Panc1 (cell line): ENCODE measurements around the gene MOG. TPM values are rescaled to one million over a fixed set of nuclear protein-coding genes. Genes with fewer than 3 reads are reported as not detected.
A peak's percentile ranks its signal among the peaks of the same experiment; 100 is the strongest.

Experiments used
- ATAC-seq: fragments of 200-7000 bp; cut with Tn5 transposase; 2 replicates; pipeline ENCODE4 v1.9.1; 2020; ENCODE audit warnings: mild to moderate bottlenecking, moderate library complexity
- BruUV-seq: library from RNA; stranded (reverse); fragments of 400-500 nt; replicated peaks from 2 replicates; lab custom pipeline; 2021; lab: Mats Ljungman, UMichigan
- CTCF ChIA-PET: fragments of 300-600 bp; sonication (Branson Sonifier 250); formaldehyde crosslinking; loops from one replicate; lab custom pipeline; 2022; ENCODE audit warnings: antibody characterized with exemption; lab: Charles Lee
- POLR2A ChIA-PET: fragments of 300-600 bp; sonication (Branson Sonifier 250); formaldehyde crosslinking; loops from one replicate; lab custom pipeline; 2022; ENCODE audit warnings: antibody characterized with exemption; lab: Charles Lee
- DNase-seq: peaks from one replicate; pipeline ENCODE4 v3.0.0-alpha.2; 2010; ENCODE audit warnings: low read depth, low spot score
- H3K27ac ChIP-seq: 2 replicates; pipeline ENCODE4 v1.5.1; 2011; ENCODE audit warnings: mild to moderate bottlenecking, low read length, inconsistent platforms
- H3K27me3 ChIP-seq: fragments of 200-500 bp; sonication (Bioruptor generic); 2 replicates; pipeline ENCODE4 v1.6.0; 2014; ENCODE audit warnings: low read length, inconsistent platforms; ENCODE audit not compliant: control insufficient read depth, insufficient read depth
- H3K36me3 ChIP-seq: fragments of 200-500 bp; sonication (Bioruptor generic); 2 replicates; pipeline ENCODE4 v1.5.1; 2014; ENCODE audit warnings: inconsistent platforms, mild to moderate bottlenecking, low read length, moderate library complexity; ENCODE audit not compliant: control insufficient read depth, insufficient read depth
- H3K4me1 ChIP-seq: 2 replicates; pipeline ENCODE4 v1.5.1; 2011; ENCODE audit warnings: inconsistent platforms, mild to moderate bottlenecking, low read length, moderate library complexity; ENCODE audit not compliant: control insufficient read depth, insufficient read depth
- H3K4me3 ChIP-seq, 2 experiments: 2 replicates each; pipeline ENCODE4 v1.5.1; 2011 to 2012; ENCODE audit warnings: low read depth in 2 of 2, low read length in 2 of 2, mild to moderate bottlenecking in 2 of 2, inconsistent platforms in 1 of 2, moderate library complexity in 1 of 2
- H3K9me3 ChIP-seq: fragments of 200-500 bp; sonication (Bioruptor generic); 2 replicates; pipeline ENCODE4 v1.5.1; 2014; ENCODE audit warnings: low read depth, mild to moderate bottlenecking, inconsistent platforms, low read length, moderate library complexity; ENCODE audit not compliant: control insufficient read depth, insufficient read depth
- CTCF ChIP-seq: fragments of 450-650 bp; IDR thresholded peaks from 2 replicates; pipeline ENCODE4 v1.5.1; 2017; ENCODE audit warnings: mild to moderate bottlenecking
- POLR2AphosphoS5 ChIP-seq: IDR thresholded peaks from 2 replicates; pipeline ENCODE4 v1.6.1; 2012; ENCODE audit warnings: mild to moderate bottlenecking, low read depth, low read length, moderate library complexity
- REST ChIP-seq, 2 experiments: IDR thresholded peaks; 2 replicates each; pipeline ENCODE4 v1.6.1; 2011 to 2012; ENCODE audit warnings: low read depth in 2 of 2, control low read depth in 1 of 2, low read length in 1 of 2, mild to moderate bottlenecking in 1 of 2, moderate library complexity in 1 of 2; ENCODE audit not compliant: insufficient read depth in 1 of 2
- SIN3A ChIP-seq: IDR thresholded peaks from 2 replicates; pipeline ENCODE4 v1.6.1; 2012; ENCODE audit warnings: low read depth, mild to moderate bottlenecking, low read length, moderate library complexity, borderline replicate concordance; ENCODE audit not compliant: insufficient read depth
- TCF7L2 ChIP-seq: IDR thresholded peaks from 2 replicates; pipeline ENCODE4 v1.6.1; 2011; ENCODE audit warnings: mild to moderate bottlenecking, low read depth, low read length, inconsistent platforms
- in situ Hi-C: cut with HindIII; loops from 2 replicates; pipeline ENCODE4 v1.10.0; 2016; ENCODE audit warnings: low sequenced_read_pairs, low pct_unique_long_range_greater_than_20kb
- intact Hi-C: fragments of 100-400 bp; cut with micrococcal nuclease; formaldehyde crosslinking; loops from one replicate; pipeline ENCODE4 v1.10.0; 2022; ENCODE audit not compliant: unreplicated experiment
- total RNA-seq: library from RNA; stranded (reverse); gene quantifications from one replicate; pipeline ENCODE4 v1.2.1, GENCODE V29; 2021; ENCODE audit not compliant: unreplicated experiment

MOG gene
- total RNA-seq, 1 experiment from 2014 or later, result not detected

- ChIA-PET CTCF (interaction anchor here (0.8 kb wide), 1 partner anchor 25 kb away, joined by 3 read pairs; no protein-coding TSS in a partner anchor), POLR2A (no interaction called here)
- H3K4me3 ChIP-seq, result no peak overlapping the region
- TF ChIP-seq REST (IDR thresholded peaks at IDR 0.05; ENCODE audit: insufficient read depth in 1 of 2, low read depth in 2 of 2, low read length in 1 of 2) (no peak), CTCF (no peak), SIN3A (no peak), POLR2AphosphoS5 (no peak), TCF7L2 (no peak)
- DNase-seq (no peak), ATAC-seq (no peak)
- no peaks in the 10 kb centered on the region for H3K9me3 ChIP-seq
- in situ Hi-C loops (no loop called here), intact Hi-C loops (no loop called here)
- H3K4me1 ChIP-seq, result peaks cover 3% of the 10 kb centered on the region
- H3K27ac ChIP-seq, result no peak overlapping the region
- H3K27me3 ChIP-seq, result peaks cover 2% of the 10 kb centered on the region; the same call in 1 of the 2 replicates
- no peaks in the 10 kb centered on the region for H3K36me3 ChIP-seq
- no TSS peak for BruUV-seq
Observed at GRCh38 chr6:29652198-29652584, 4.7 kb upstream of the MOG start.

GRCh38 chr6:29653452-29654038 lies 3.3 kb upstream of the MOG start:
- intact Hi-C loops (no loop called here), in situ Hi-C loops (no loop called here)
- no peak overlapping the region for H3K27ac ChIP-seq
- no peaks in the 10 kb centered on the region for H3K9me3 ChIP-seq
- CTCF ChIA-PET, result interaction anchor here (0.5 to 1.8 kb wide), 13 partner anchors 8 to 912 kb away, joined by 3 to 9 read pairs (median 3); no protein-coding TSS in a partner anchor
- POLR2A ChIA-PET, result interaction anchor here (0.6 kb wide), 1 partner anchor 27 kb away, joined by 3 read pairs; no protein-coding TSS in a partner anchor
- no TSS peak for BruUV-seq
- H3K36me3 ChIP-seq, result no peaks in the 10 kb centered on the region
- H3K4me3 ChIP-seq, result no peak overlapping the region
- no peak for ATAC-seq
- H3K27me3 ChIP-seq, result peaks cover 2% of the 10 kb centered on the region; the same call in 1 of the 2 replicates
- DNase-seq, result no peak
- H3K4me1 ChIP-seq, result peaks cover 3% of the 10 kb centered on the region
- TF ChIP-seq SIN3A, result no peak
- TF ChIP-seq REST (IDR thresholded peaks at IDR 0.05; ENCODE audit: insufficient read depth in 1 of 2, low read depth in 2 of 2, low read length in 1 of 2), result no peak
- TF ChIP-seq CTCF, result peak; percentile 88
